Measurements from ENCODE around the gene F5. TPM values are rescaled to one million over a fixed set of nuclear protein-coding genes. Genes with fewer than 3 reads are reported as not detected.

Gene F5
- total and polyA plus RNA-seq, 2 of the 13 experiments (the other 11 are each of a cell fraction or from before 2014, with no cell fraction given), result 38.3 to 64.0 TPM

DNA sequence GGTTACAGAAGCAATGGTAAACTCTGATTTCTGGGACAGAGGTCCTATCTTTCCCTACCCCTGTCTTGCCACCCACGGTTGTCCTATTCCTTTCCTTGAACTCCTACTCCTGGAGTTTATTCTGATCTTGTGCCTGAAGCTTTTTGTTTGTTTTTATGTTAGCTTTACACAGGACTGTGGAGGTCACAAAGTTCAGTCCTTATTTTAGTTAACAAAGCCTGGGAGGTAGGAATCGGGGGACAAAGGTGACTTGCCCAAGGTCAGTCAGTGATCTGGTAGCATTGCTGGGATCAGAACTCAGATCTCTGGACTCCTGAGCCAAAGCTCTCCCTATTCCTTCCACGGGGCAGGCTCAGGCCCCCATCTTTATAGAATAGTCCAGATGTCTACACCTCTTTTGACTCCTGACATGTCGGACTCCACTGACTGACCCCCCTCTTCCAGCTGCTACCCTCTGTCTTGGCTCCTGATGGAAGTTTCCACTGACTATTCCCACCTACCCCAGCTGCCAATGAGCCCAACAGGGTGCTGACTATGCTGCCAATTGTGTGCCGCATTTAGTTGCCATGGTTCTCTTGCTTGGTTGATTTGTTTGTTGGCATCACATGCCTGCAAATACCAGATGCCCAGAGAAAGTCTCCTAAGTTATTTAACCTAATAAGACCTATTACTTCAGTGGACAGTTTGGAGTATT is 9.9 kb downstream of the F5 start (continued):
- TF ChIP-seq, protein P1, sequence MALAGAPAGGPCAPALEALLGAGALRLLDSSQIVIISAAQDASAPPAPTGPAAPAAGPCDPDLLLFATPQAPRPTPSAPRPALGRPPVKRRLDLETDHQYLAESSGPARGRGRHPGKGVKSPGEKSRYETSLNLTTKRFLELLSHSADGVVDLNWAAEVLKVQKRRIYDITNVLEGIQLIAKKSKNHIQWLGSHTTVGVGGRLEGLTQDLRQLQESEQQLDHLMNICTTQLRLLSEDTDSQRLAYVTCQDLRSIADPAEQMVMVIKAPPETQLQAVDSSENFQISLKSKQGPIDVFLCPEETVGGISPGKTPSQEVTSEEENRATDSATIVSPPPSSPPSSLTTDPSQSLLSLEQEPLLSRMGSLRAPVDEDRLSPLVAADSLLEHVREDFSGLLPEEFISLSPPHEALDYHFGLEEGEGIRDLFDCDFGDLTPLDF (CRISPR knock-in tag; IDR thresholded peaks at IDR 0.05), result no peak
- TF ChIP-seq DPF2 (CRISPR knock-in tag; IDR thresholded peaks at IDR 0.05; ENCODE audit: borderline replicate concordance, low read depth), result peak; percentile 50; the same call in 1 of the 2 replicates
- no peak for TF ChIP-seq ZNF337 (CRISPR knock-in tag; IDR thresholded peaks at IDR 0.05; ENCODE audit: borderline replicate concordance, low read depth)
- TF ChIP-seq HNF4A (CRISPR knock-in tag; IDR thresholded peaks at IDR 0.05), result peak; percentile 93
- TF ChIP-seq HOXA3 (CRISPR knock-in tag; IDR thresholded peaks at IDR 0.05), result peak; percentile 36; the same call in 1 of the 2 replicates
- TF ChIP-seq PHF20 (CRISPR knock-in tag; IDR thresholded peaks at IDR 0.05), result no peak
- no peak for TF ChIP-seq ZBTB20 (CRISPR knock-in tag; IDR thresholded peaks at IDR 0.05; ENCODE audit: borderline replicate concordance, low read depth)
- TF ChIP-seq HES4 (CRISPR knock-in tag; IDR thresholded peaks at IDR 0.05; ENCODE audit: borderline replicate concordance), result no peak
- TF ChIP-seq ZNF569 (CRISPR knock-in tag; IDR thresholded peaks at IDR 0.05; ENCODE audit: borderline replicate concordance), result no peak
- 0 out of 2 replicates have a peak, but pooled peaks have one; percentile 30 for TF ChIP-seq ZNF747 (CRISPR knock-in tag; IDR thresholded peaks at IDR 0.05; ENCODE audit: borderline replicate concordance)
- peak; percentile 80 for TF ChIP-seq PPARG (CRISPR knock-in tag; conservative IDR thresholded peaks at IDR 0.05)
- TF ChIP-seq, protein P2, sequence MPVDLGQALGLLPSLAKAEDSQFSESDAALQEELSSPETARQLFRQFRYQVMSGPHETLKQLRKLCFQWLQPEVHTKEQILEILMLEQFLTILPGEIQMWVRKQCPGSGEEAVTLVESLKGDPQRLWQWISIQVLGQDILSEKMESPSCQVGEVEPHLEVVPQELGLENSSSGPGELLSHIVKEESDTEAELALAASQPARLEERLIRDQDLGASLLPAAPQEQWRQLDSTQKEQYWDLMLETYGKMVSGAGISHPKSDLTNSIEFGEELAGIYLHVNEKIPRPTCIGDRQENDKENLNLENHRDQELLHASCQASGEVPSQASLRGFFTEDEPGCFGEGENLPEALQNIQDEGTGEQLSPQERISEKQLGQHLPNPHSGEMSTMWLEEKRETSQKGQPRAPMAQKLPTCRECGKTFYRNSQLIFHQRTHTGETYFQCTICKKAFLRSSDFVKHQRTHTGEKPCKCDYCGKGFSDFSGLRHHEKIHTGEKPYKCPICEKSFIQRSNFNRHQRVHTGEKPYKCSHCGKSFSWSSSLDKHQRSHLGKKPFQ (CRISPR knock-in tag; IDR thresholded peaks at IDR 0.05; ENCODE audit: insufficient replicate concordance), result peak; percentile 21
- TF ChIP-seq, protein P3, sequence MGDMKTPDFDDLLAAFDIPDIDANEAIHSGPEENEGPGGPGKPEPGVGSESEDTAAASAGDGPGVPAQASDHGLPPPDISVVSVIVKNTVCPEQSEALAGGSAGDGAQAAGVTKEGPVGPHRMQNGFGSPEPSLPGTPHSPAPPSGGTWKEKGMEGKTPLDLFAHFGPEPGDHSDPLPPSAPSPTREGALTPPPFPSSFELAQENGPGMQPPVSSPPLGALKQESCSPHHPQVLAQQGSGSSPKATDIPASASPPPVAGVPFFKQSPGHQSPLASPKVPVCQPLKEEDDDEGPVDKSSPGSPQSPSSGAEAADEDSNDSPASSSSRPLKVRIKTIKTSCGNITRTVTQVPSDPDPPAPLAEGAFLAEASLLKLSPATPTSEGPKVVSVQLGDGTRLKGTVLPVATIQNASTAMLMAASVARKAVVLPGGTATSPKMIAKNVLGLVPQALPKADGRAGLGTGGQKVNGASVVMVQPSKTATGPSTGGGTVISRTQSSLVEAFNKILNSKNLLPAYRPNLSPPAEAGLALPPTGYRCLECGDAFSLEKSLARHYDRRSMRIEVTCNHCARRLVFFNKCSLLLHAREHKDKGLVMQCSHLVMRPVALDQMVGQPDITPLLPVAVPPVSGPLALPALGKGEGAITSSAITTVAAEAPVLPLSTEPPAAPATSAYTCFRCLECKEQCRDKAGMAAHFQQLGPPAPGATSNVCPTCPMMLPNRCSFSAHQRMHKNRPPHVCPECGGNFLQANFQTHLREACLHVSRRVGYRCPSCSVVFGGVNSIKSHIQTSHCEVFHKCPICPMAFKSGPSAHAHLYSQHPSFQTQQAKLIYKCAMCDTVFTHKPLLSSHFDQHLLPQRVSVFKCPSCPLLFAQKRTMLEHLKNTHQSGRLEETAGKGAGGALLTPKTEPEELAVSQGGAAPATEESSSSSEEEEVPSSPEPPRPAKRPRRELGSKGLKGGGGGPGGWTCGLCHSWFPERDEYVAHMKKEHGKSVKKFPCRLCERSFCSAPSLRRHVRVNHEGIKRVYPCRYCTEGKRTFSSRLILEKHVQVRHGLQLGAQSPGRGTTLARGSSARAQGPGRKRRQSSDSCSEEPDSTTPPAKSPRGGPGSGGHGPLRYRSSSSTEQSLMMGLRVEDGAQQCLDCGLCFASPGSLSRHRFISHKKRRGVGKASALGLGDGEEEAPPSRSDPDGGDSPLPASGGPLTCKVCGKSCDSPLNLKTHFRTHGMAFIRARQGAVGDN (CRISPR knock-in tag; IDR thresholded peaks at IDR 0.05), result no peak; the same call in 1 of the 2 replicates
- TF ChIP-seq ZNF709 (CRISPR knock-in tag; IDR thresholded peaks at IDR 0.05), result no peak
- no peak for TF ChIP-seq ERF (CRISPR knock-in tag; IDR thresholded peaks at IDR 0.05)
- peak; percentile 50; the same call in 1 of the 2 replicates for TF ChIP-seq TBX2 (CRISPR knock-in tag; IDR thresholded peaks at IDR 0.05; ENCODE audit: borderline replicate concordance)
- no peak for TF ChIP-seq STAG1 (CRISPR knock-in tag; IDR thresholded peaks at IDR 0.05)
- TF ChIP-seq, protein P4, sequence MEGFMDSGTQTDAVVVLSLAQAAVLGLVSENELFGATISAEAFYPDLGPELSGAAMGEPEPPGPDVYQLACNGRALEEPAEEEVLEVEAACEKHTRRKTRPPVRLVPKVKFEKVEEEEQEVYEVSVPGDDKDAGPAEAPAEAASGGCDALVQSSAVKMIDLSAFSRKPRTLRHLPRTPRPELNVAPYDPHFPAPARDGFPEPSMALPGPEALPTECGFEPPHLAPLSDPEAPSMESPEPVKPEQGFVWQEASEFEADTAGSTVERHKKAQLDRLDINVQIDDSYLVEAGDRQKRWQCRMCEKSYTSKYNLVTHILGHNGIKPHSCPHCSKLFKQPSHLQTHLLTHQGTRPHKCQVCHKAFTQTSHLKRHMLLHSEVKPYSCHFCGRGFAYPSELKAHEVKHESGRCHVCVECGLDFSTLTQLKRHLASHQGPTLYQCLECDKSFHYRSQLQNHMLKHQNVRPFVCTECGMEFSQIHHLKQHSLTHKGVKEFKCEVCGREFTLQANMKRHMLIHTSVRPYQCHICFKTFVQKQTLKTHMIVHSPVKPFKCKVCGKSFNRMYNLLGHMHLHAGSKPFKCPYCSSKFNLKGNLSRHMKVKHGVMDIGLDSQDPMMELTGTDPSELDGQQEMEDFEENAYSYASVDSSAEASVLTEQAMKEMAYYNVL (CRISPR knock-in tag; IDR thresholded peaks at IDR 0.05; ENCODE audit: borderline replicate concordance), result no peak
- TF ChIP-seq ZNF446 (CRISPR knock-in tag; IDR thresholded peaks at IDR 0.05), result no peak
- TF ChIP-seq HMG20B (CRISPR knock-in tag; conservative IDR thresholded peaks at IDR 0.05), result no peak
- 0 out of 2 replicates have a peak, but pooled peaks have one; percentile 35 for TF ChIP-seq ZSCAN30 (CRISPR knock-in tag; IDR thresholded peaks at IDR 0.05)

Data from HepG2 (cell line).